ENCODE results near the gene TRAF3IP1. TPM values are rescaled to one million over a fixed set of nuclear protein-coding genes. Genes with fewer than 3 reads are reported as not detected.

Gene TRAF3IP1
- total RNA-seq, 1 donor: 7.6 TPM

DNA sequence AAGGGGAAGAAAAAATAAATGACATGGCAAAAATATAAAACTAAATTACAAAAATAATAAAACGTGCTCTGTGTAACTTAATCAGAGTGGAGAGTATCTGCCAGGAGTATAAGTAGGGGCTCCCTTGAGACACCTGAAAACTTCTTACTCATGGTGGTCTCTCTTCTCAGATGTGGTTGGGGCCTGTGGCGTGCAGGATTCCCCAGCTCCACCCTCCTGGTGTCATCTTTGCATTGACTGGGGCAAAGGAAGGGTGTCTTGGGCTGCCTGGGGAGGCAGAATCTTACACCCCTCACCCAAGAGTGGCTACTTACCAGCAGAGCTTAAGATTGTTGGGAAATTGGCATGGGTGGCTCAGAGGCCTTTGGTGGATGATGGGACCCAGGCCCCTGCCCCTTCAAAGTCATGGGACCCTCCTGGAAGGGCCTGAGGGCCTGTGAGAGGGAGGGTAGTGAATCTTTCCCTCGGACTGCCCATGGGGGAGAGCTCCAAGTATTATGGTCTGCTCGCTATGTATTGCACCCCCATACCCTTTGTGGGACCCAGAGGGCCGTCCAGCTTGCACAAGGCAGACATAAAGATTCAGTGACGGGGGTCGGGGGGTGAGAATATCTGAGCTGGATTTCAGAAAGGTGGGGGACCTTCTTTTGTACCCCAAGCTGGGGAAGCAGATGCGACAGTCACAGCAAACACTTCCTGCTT, 6.9 kb upstream of the TRAF3IP1 start:
- H3K27ac ChIP-seq (ENCODE audit: low read depth, low read length): no peak overlapping the region
- TF ChIP-seq CTCF (IDR thresholded peaks at IDR 0.05; ENCODE audit: extremely low read depth, low read depth, low read length): no peak
- H3K4me2 ChIP-seq (ENCODE audit: insufficient read depth, low read length): no peak overlapping the region
- no peaks in the 10 kb centered on the region for H3K4me1 ChIP-seq (ENCODE audit: insufficient read depth, low read length)
- peaks cover 10% of the 10 kb centered on the region for H3K27me3 ChIP-seq (ENCODE audit: insufficient read depth, low read length)
- no peak for DNase-seq (ENCODE audit: insufficient read length, low spot score, missing footprints)
- no peak overlapping the region for H2AFZ ChIP-seq (ENCODE audit: low read length)
- H3K9me3 ChIP-seq (ENCODE audit: low read depth, low read length): no peaks in the 10 kb centered on the region
- no peak overlapping the region for H3K4me3 ChIP-seq (ENCODE audit: insufficient read depth, low read length)
- no peaks in the 10 kb centered on the region for H3K36me3 ChIP-seq (ENCODE audit: insufficient read depth, low read length)
- H4K20me1 ChIP-seq (ENCODE audit: insufficient read depth, low read length): no peaks in the 10 kb centered on the region
- no peaks in the 10 kb centered on the region for H3K79me2 ChIP-seq (ENCODE audit: insufficient read depth, low read length)

DNA sequence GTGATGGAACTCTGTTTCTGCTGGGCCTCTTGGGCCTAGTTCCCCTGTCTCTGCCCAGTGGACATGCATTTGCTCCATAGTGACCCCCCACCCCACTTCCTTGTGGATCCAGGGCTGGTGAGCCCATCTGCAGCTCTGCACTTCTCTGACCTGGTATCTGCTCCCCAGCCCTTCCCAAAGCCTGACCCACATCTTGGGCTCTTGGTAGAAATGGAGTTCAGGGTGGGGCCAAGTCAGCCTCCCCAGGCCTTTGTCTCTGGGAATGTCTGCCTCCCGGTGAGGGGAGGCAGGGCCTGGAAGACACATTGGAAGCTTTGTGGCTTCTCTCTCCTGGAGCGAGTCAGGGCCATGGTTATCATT, 6.3 kb upstream of the TRAF3IP1 start:
- H3K4me3 ChIP-seq (ENCODE audit: insufficient read depth, low read length): no peak overlapping the region
- no peak overlapping the region for H3K4me2 ChIP-seq (ENCODE audit: insufficient read depth, low read length)
- H3K79me2 ChIP-seq (ENCODE audit: insufficient read depth, low read length): no peaks in the 10 kb centered on the region
- H3K4me1 ChIP-seq (ENCODE audit: insufficient read depth, low read length): no peaks in the 10 kb centered on the region
- no peaks in the 10 kb centered on the region for H3K9me3 ChIP-seq (ENCODE audit: low read depth, low read length)
- H3K36me3 ChIP-seq (ENCODE audit: insufficient read depth, low read length): no peaks in the 10 kb centered on the region
- TF ChIP-seq CTCF (IDR thresholded peaks at IDR 0.05; ENCODE audit: extremely low read depth, low read depth, low read length): no peak
- H2AFZ ChIP-seq (ENCODE audit: low read length): no peak overlapping the region
- no peaks in the 10 kb centered on the region for H4K20me1 ChIP-seq (ENCODE audit: insufficient read depth, low read length)
- DNase-seq (ENCODE audit: insufficient read length, low spot score, missing footprints): no peak
- H3K27me3 ChIP-seq (ENCODE audit: insufficient read depth, low read length): peaks cover 14% of the 10 kb centered on the region
- H3K27ac ChIP-seq (ENCODE audit: low read depth, low read length): no peak overlapping the region

GRCh38 chr2:238314576-238314975, 5.7 kb upstream of the TRAF3IP1 start:
- Histone ChIP-seq H3K4me3 (ENCODE audit: insufficient read depth, low read length) (no peak overlapping the region), H4K20me1 (ENCODE audit: insufficient read depth, low read length) (no peaks in the 10 kb centered on the region), H3K27me3 (ENCODE audit: insufficient read depth, low read length) (peaks cover 14% of the 10 kb centered on the region), H3K36me3 (ENCODE audit: insufficient read depth, low read length) (no peaks in the 10 kb centered on the region), H2AFZ (ENCODE audit: low read length) (no peak overlapping the region), H3K79me2 (ENCODE audit: insufficient read depth, low read length) (no peaks in the 10 kb centered on the region), H3K9me3 (ENCODE audit: low read depth, low read length) (no peaks in the 10 kb centered on the region), H3K27ac (ENCODE audit: low read depth, low read length) (no peak overlapping the region), H3K4me2 (ENCODE audit: insufficient read depth, low read length) (no peak overlapping the region), H3K4me1 (ENCODE audit: insufficient read depth, low read length) (peaks cover under 1% of the 10 kb centered on the region)
- TF ChIP-seq CTCF (IDR thresholded peaks at IDR 0.05; ENCODE audit: extremely low read depth, low read depth, low read length): no peak
- DNase-seq (ENCODE audit: insufficient read length, low spot score, missing footprints): no peak

DNA sequence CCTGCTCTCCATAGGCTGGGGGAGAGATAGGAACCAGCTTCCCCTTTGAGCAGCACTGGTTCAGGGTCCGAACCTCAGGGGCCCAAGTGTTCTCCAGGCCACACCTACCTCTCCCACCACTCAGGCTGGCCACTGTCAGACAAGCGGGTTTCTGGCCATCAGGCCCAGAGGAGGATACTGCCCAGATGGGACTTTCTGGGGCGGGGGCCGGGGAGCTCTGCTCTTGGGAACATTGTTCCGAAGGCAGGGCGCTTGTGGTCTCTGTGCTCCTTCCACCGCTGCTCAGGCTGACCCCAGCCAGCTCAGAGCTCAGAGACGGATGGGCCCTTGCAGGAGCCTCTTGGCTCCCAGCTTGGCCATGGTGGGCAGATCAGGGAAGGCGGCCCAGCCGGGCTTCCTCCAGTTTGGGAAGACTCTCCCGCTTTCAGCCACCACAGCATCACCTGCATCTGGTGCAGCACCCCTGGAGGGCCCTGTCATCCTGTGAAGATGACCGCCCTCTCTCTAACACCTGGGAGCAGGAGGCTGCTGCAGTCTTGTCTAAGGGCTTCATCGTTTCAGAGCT, 5.2 kb upstream of the TRAF3IP1 start:
- Histone ChIP-seq H3K27ac (ENCODE audit: low read depth, low read length) (no peak overlapping the region), H3K79me2 (ENCODE audit: insufficient read depth, low read length) (peaks cover 3% of the 10 kb centered on the region), H3K4me2 (ENCODE audit: insufficient read depth, low read length) (no peak overlapping the region), H3K4me1 (ENCODE audit: insufficient read depth, low read length) (peaks cover 5% of the 10 kb centered on the region), H2AFZ (ENCODE audit: low read length) (no peak overlapping the region), H3K9me3 (ENCODE audit: low read depth, low read length) (no peaks in the 10 kb centered on the region), H3K27me3 (ENCODE audit: insufficient read depth, low read length) (peaks cover 14% of the 10 kb centered on the region), H3K4me3 (ENCODE audit: insufficient read depth, low read length) (no peak overlapping the region), H4K20me1 (ENCODE audit: insufficient read depth, low read length) (no peaks in the 10 kb centered on the region), H3K36me3 (ENCODE audit: insufficient read depth, low read length) (no peaks in the 10 kb centered on the region)
- no peak for DNase-seq (ENCODE audit: insufficient read length, low spot score, missing footprints)
- TF ChIP-seq CTCF (IDR thresholded peaks at IDR 0.05; ENCODE audit: extremely low read depth, low read depth, low read length): no peak
